Measurements from ENCODE around the gene LSS. TPM values are rescaled to one million over a fixed set of nuclear protein-coding genes. Genes with fewer than 3 reads are reported as not detected.
A peak's percentile ranks its signal among the peaks of the same experiment; 100 is the strongest.

The LSS gene
- total RNA-seq, 4 donors from 2014 or later = 60.8 to 165 (median 81.7) TPM

GRCh38 chr21:46154955-46155513, 73.5 kb downstream of the LSS start:
- WGBS, 2 donors = 91 to 95% methylated on average over 12 to 13 of the region's 16 CpGs
- no peak overlapping the region for H3K4me3 ChIP-seq (ENCODE audit: low read depth, poor library complexity, severe bottlenecking)
- peak in 1 of 2 donors; percentile 83 for DNase-seq (ENCODE audit: low spot score in 2 of 2)
- intact Hi-C loops (cut with DNase I; ENCODE audit: low total_unique reads) = no loop called here
- no peak for TF ChIP-seq POLR2A (IDR thresholded peaks at IDR 0.05)
- TF ChIP-seq CTCF (IDR thresholded peaks at IDR 0.05) = no peak

GRCh38 chr21:46154155-46154954, 74.2 kb downstream of the LSS start:
- DNase-seq (ENCODE audit: low spot score in 2 of 2) = peak in 1 of 2 donors; percentile 82
- intact Hi-C loops (cut with DNase I; ENCODE audit: low total_unique reads) = no loop called here
- H3K4me3 ChIP-seq (ENCODE audit: low read depth, poor library complexity, severe bottlenecking) = no peak overlapping the region
- WGBS, 2 donors = 90 to 91% methylated on average over 17 to 31 of the region's 39 CpGs
- TF ChIP-seq POLR2A (IDR thresholded peaks at IDR 0.05) (no peak), CTCF (IDR thresholded peaks at IDR 0.05) (no peak)

GRCh38 chr21:46153247-46154154, 75.1 kb downstream of the LSS start:
- H3K4me3 ChIP-seq (ENCODE audit: low read depth, poor library complexity, severe bottlenecking) = no peak overlapping the region
- WGBS, 2 donors = 38 to 44% methylated on average over 25 to 33 of the region's 33 CpGs

GRCh38 chr21:46152927-46153246, 75.7 kb downstream of the LSS start:
- TF ChIP-seq CTCF (IDR thresholded peaks at IDR 0.05) = no peak
- TF ChIP-seq POLR2A (IDR thresholded peaks at IDR 0.05) = no peak
- no peak overlapping the region for H3K4me3 ChIP-seq (ENCODE audit: low read depth, poor library complexity, severe bottlenecking)
- WGBS, 2 donors = 28 to 37% methylated on average over 10 to 18 of the region's 18 CpGs
- peak in 1 of 2 donors; percentile 82 for DNase-seq (ENCODE audit: low spot score in 2 of 2)
- intact Hi-C loops (cut with DNase I; ENCODE audit: low total_unique reads) = no loop called here

More at GRCh38 chr21:46153247-46154154, 75.1 kb downstream of the LSS start:
- TF ChIP-seq CTCF (IDR thresholded peaks at IDR 0.05) (no peak), POLR2A (IDR thresholded peaks at IDR 0.05) (no peak)
- DNase-seq (ENCODE audit: low spot score in 2 of 2) = peak in 1 of 2 donors; percentile 89
- intact Hi-C loops (cut with DNase I; ENCODE audit: low total_unique reads) = no loop called here

- WGBS, 2 donors = 78 to 80% methylated on average over 41 to 45 of the region's 45 CpGs
- intact Hi-C loops (cut with DNase I; ENCODE audit: low total_unique reads) = no loop called here
Observed at GRCh38 chr21:46151989-46152926, 76.3 kb downstream of the LSS start.

More at GRCh38 chr21:46151989-46152926, 76.3 kb downstream of the LSS start:
- no peak overlapping the region for H3K4me3 ChIP-seq (ENCODE audit: low read depth, poor library complexity, severe bottlenecking)
- TF ChIP-seq CTCF (IDR thresholded peaks at IDR 0.05) = no peak
- TF ChIP-seq POLR2A (IDR thresholded peaks at IDR 0.05) = no peak
- DNase-seq (ENCODE audit: low spot score in 2 of 2) = peak in 1 of 2 donors; percentile 78

Measured in lower leg skin (tissue), 4 donors.